ENCODE results near the gene ZCWPW1.

DNA sequence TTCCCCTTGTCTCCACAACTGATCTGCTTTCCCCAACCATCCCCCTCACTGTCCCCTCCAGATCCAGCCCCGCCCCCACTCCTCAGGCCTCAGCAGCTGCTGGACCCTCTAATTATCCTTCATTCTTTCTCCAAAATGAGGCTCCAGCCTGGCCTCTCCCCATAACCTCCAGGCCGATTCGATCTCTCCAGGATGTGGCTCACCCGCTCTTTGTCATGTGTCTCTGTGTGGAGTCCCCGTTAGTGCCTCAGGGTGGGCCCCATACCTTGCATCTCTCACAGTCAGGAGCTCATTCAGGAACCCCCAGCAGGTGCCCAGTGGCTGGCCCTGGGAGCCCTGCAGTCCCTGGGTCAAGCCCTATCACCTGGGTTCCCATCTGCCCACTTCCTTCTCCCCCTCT lies 53.9 kb downstream of the ZCWPW1 start:
- TF ChIP-seq POLR2A (IDR thresholded peaks at IDR 0.05) (no peak), POLR2AphosphoS5 (IDR thresholded peaks at IDR 0.05) (no peak)
- TF ChIP-seq, protein P1, sequence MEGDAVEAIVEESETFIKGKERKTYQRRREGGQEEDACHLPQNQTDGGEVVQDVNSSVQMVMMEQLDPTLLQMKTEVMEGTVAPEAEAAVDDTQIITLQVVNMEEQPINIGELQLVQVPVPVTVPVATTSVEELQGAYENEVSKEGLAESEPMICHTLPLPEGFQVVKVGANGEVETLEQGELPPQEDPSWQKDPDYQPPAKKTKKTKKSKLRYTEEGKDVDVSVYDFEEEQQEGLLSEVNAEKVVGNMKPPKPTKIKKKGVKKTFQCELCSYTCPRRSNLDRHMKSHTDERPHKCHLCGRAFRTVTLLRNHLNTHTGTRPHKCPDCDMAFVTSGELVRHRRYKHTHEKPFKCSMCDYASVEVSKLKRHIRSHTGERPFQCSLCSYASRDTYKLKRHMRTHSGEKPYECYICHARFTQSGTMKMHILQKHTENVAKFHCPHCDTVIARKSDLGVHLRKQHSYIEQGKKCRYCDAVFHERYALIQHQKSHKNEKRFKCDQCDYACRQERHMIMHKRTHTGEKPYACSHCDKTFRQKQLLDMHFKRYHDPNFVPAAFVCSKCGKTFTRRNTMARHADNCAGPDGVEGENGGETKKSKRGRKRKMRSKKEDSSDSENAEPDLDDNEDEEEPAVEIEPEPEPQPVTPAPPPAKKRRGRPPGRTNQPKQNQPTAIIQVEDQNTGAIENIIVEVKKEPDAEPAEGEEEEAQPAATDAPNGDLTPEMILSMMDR (IDR thresholded peaks at IDR 0.05): no peak
